ENCODE measurements around the gene ANP32E.
"Not testable (repeated sequence)": the region's sequence is repeated elsewhere in the genome, so short reads cannot be mapped to it uniquely, and the experiment has no call there.

Gene ANP32E

DNA sequence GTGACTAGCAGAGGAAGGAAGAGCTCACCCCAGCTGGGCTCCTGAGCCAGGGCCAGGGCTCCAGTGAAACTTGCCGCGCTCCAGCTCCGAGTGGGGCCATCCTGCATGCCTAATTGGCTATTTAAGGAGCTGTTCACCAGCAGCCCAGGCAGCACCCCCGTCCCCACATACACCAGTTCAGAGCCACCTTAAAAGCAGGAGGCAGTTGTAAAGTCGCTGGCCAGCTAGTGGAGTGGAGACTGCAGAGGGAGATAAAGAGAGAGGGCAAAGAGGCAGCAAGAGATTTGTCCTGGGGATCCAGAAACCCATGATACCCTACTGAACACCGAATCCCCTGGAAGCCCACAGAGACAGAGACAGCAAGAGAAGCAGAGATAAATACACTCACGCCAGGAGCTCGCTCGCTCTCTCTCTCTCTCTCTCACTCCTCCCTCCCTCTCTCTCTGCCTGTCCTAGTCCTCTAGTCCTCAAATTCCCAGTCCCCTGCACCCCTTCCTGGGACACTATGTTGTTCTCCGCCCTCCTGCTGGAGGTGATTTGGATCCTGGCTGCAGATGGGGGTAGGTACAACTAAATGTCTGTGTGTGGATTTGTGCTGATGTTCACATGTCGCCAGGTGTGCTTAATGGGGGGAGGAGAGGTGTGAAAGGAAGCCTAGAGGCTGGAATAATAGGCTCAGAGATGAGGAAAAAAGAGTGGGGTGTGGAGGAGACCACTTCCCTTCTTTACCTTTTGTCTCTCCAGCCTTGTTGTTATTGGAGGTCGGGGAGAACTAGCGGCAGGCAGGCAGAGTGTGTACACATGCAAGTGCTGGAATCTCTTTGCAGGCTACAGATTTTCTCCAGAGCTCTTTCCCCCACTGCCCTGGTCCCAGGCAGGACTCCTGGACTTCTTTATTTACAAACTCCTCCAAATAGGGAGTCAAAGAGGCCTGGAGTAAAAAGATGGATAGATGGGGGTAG lies 22.0 kb upstream of the ANP32E start, which contains the start of gene CA14:
CA14 (plus strand) TSS at position 151 of the 962 bp plus-strand sequence; CDS start at position 506, 355 bp downstream.
- DNase-seq (ENCODE audit: low read depth in 3 of 3): no peak

DNA sequence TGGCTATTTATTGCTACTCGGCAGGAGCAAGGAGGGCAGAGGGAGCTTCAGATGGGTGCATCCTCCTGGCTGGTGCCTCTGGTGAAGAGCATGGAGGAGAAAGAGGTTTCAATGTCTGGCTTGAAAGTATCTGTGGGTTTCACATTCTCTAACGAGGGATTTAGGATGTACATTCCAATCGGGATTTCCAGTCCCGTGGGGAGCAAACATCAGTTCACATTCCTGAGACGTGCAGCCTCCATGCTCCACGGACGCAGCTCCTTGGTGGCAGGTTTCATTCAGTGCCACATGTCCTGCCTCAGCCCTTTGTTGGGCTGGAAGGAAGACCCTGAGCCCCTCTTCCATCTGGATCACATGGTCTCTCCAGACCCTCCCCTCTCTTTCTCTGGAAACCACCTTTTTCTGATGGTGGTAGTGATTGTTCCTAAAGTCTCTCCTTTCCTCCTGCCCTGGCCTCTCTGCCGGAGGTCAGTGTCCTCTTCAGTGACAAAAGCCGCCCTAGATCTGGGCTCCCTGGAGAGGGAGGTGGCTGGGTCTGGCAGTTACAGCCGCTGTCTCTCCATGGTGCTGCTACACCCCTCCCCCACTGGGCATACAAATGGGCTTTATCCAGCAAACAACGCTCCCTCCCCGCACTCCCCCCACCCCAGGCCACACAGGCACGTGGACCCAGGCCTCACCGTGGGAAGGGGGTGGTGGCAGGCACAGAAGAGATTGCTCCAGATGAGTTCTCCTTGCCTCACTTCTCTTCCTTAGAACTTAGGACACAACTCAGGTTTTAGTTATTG lies 20.8 kb upstream of the ANP32E start:
- DNase-seq (ENCODE audit: low read depth in 3 of 3): no peak

DNA sequence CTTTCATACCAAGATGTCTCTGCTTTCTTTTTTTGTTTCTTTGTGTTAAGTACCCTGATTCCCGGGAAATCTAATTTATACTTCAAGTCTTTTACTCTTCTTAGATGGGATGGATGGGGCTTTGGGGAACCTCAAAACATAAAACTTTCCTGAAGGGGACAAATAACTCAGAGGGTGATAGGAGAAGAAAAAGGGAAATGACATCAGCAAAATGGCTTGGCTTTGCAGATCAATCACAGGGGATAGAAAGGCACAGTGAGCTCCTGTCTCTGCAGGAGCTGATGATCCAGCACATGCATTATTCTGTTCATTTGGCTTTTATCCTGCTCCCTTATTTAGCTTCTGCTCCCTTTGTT lies 20.3 kb upstream of the ANP32E start:
- DNase-seq (ENCODE audit: low read depth in 3 of 3): no peak

DNA sequence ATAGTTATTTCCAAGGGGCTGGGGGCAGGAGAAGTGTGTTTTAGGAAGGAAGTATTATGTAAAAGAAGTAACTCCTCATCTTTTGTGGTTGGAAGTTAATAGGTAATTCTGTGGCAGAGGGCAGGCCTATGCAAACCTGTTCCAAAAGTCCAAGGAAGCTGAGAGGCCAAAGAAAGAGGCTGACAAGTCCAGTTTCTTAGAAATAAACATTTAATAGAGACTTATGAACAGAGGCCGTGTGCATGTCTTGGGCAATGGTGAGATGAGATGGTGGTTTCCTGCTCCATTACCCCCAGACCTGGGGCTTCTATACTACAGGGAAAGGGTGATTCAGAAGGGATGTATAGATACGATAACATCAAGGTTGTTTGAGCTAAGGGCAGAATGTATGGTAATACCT lies 14.0 kb upstream of the ANP32E start:
- DNase-seq (ENCODE audit: low read depth in 3 of 3): no peak

DNA sequence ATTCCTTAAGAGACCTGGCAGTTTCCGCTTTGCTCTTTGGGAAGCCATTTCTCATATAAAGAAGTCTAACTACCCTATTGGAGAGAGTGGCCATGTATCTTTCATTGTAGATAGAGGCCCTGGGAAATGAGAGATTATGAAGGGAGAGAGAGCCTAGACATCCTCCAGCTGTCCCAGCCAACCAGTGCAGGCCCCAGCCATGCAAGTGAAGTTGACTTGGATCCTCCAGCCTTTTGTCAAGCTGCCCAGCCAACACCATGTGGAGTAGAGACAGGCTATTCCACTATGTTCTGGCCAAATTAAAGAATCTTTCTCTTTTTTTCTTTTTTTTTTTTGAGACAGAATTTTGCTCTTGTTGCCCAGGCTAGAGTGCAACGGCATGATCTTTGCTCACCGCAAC lies 7.1 kb upstream of the ANP32E start:
- no peak for DNase-seq (ENCODE audit: low read depth in 3 of 3)

DNA sequence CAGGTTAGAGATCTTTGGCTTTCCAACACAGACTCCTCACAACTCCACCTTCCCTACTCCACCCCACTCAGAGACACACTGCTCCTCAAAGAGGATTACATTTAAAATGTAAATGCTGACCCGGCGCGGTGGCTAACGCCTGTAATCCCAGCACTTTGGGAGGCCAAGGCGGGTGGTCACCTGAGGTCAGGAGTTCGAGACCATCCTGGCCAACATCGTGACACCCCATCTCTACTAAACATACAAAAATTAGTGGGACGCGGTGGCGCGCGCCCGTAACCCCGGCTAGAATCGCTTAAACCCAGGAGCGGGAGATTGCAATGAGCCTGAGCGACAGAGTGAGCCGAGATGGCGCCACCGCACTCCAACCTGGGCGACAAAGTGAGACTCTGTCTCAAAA lies 1.8 kb upstream of the ANP32E start:
- no peak for DNase-seq (ENCODE audit: low read depth in 3 of 3)

DNA sequence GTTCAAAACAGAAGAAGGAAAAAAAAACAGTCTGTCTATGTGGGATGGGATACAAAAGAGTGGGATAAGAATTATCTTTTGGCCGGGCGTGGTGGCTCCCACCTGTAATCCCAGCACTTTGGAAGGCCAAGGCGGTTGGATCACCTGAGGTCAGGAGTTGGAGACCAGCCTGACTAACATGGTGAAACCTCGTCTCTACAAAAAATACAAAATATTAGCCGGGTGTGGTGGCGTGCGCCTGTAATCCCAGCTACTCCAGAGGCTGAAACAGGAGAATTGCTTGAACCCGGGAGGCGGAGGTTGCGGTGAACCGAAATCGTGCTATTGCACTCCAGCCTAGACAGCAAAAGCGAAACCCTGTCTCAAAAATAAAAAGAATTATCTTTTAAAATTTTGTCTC lies 1.3 kb upstream of the ANP32E start:
- not testable (repeated sequence) for DNase-seq (ENCODE audit: low read depth in 3 of 3)

DNA sequence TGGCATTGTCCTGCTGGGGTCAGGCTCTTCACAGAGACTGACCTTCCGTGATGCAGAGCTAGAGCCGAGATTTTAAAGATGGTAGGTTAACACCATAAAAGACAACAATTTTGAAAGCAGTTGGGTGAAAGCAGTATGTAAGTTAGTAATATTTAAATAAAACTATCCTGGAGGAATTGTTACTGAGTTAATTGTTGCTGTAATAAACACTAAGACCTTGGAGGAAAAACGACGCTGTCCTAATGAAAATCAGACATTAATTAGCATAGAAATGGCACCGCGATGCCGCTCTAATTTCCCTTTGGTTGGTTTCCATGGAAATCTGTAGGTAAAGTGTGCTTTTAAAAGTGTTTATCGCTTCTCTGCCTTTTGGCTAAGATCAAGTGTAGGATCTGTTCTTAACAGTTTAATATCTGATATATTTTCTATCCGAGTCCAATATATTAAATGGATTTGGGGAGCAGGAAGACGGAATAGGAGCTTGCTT lies 745 bp upstream of the ANP32E start:
- no peak for DNase-seq (ENCODE audit: low read depth in 3 of 3)

DNA sequence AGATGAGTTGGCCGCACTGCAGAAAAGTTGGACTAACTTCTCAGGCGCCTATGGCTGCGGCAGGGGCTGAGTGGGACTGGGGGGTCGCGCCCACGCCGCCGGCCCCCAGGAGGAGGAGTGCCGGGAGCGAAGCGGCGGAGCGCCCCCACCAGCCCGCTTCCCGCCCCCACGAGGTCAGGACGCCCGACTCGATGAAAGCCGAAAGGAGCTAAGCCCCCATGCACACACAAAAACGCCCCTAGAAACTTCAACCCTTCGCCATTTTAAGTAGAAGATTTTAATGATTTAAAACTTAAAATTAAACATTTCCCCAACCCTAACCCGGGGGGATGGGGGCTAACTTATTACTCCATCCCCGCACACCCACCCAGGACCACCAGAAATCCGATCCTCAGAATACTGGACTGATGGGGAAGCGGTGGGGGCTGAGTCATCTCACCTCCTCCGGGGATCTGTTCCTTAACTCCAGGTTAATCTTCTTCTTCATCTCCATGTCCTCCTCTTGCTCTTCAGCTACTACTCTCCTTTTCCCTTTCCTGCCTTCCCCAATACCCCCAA lies 539 bp downstream of the ANP32E start:
- DNase-seq (ENCODE audit: low read depth in 3 of 3): peak in 2 of 3 experiments; percentile 14 to 22

DNA sequence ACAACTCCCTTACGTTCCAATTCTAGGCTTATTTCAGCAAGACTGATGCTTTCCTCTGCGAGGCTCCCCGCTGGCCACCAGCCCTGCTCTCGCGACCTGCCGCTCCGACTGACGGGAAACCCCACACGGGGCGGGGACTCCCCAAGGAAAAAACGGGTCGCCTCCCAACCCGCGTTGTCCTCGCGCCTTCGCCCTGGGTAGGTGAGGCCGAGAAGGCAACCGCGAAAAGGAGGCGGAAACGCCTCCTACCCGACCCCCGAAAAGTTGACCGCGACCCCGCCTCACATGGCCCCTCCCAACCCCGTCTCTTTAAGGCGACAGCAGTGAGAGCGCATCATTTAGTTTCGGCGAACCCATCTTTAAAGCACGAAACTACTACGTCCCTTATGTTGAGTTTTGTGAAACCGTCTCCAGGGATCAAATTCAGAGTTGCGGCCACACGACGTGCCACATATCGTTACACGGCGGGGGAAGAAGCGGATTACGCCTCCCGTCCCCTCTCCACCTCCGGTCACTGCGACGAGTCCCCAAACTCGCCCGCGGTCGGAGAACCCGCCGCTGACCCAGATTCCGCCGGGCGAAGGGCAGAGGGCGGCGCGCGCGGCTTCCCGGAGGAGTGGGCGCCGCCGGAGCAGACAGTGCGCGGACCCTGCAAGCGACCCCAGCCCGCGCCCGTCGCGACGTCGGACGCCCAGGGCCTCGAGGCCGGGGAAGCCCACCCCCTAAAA lies 1.2 kb downstream of the ANP32E start:
- DNase-seq (ENCODE audit: low read depth in 3 of 3): peak; percentile 74 to 78 (median 76)

DNA sequence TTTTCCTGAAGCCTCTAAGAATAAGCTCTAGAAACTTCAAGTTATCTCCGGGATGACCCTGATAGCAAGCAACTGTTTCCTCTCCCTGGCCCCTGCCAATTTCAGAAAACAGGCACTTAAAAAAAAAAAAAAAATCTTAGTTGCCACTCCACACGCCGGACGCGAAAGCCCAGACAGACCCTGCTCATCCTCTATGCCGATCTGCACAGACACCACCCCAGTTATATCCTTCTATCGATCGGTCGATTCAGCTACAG lies 1.7 kb downstream of the ANP32E start:
- DNase-seq (ENCODE audit: low read depth in 3 of 3): no peak

DNA sequence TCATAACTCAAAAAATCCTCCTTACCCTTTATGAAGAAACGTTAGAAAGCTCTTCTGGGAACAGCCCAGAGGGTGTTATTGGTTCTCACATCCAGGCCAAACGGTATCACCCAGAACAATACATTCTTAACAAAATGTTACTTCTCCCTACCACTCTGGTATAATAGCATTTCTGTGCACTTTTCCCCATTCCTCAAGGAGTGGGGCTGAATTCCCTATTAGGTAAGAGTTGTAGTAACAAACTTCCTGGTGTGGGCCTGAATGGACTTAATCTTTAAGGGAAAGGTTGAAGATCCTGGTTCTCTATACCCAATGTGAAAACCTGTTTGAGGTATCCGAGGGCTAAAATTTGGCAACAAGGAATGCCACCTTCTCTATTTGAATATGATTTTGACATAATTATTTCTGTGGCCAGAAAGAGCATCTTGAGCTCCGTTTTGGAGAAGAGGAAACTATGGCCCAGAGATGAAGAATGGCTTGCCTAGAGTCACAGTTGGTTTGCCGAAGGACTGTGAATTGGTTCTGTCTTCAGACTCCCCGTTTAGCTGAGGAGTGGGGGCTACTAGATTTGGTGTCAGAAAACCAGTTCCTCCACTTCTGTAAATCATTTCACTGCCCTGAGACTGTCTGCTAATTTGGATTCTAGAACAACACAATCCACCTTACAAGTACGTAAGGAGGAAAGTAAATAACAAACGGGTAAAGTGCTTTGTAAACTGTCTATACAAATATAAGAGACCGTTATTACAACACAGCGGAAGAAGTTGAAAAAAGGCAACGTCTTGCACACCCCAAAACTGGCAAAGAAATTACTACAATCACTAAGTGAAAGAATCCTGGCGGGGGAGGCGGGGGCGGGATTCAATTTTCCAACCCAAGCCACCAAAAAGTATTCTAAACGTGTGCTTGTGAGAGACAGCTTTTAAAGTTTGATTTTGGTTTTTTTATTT lies 2.3 kb downstream of the ANP32E start:
- DNase-seq (ENCODE audit: low read depth in 3 of 3): peak; percentile 39 to 60 (median 58)

DNA sequence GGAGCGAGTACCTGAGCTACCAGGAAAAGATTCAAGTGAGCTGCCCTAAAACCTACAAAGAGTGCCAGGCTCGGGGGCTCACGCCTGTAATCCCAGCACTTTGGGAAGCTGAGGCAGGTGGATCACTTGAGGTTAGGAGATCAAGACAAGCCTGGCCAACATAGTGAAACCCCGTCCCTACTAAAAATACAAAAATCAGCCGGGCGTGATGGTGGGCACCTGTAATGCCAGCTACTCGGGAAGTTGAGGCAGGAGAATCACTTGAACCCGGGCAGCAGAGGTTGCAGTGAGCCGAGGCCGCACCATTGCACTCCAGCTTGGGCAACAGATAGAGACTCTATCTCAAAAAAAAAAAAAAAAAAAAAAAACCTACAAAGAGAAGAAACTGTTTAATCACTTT lies 3.0 kb downstream of the ANP32E start:
- not testable (repeated sequence) for DNase-seq (ENCODE audit: low read depth in 3 of 3)

DNA sequence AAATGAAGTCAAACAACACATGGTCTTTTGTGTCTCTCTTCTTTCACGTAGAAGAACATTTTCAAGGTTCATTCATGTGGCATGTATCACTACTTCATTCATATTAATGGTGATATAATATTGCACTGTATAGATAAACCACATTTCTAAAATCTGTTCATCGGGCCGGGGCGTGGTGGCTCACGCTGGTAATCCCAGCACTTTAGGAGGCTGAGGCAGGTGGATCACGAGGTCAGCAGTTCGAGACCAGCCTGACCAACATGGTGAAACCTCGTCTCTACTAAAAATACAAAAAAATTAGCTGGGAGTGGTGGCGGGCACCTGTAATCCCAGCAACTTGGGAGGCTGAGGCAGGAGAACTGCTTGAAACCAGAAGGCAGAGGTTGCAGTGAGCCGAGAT lies 7.7 kb downstream of the ANP32E start:
- DNase-seq (ENCODE audit: low read depth in 3 of 3): not testable (repeated sequence)

DNA sequence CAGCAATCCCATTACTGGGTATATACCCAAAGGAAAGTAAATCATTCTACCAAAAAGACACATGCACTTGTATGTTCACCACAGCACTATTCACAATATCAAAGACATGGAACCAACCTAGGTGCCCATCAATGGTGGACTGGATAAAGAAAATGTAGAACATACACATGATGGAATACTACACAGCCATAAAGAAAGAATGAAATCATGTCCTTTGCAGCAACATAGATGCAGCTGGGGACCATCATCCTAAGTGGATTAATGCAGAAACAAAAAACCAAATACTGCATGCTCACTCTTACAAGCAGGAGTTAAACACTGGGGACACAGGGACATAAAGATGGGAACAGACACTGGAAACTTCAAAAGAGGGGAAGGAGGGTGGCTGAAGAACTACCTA lies 8.7 kb downstream of the ANP32E start:
- DNase-seq (ENCODE audit: low read depth in 3 of 3): no peak

DNA sequence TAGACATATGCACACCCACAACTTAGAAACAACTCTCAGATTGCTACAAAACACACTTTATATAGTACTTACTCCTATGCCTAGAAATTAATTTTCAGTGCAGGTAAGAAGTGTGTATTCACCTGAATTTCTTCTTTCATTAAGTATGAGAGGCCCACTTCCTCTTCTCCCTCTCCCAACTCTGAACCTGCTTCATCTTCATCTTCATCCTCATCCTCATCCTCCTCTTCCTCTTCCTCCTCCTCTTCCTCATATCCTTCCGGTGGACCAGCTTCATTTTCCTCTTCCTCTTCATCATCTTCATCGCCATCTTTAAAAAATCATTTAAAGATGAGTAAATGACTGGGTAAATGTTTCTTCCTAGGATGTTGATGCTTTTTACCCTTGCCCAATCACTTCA lies 9.4 kb downstream of the ANP32E start:
- no peak for DNase-seq (ENCODE audit: low read depth in 3 of 3)

DNA sequence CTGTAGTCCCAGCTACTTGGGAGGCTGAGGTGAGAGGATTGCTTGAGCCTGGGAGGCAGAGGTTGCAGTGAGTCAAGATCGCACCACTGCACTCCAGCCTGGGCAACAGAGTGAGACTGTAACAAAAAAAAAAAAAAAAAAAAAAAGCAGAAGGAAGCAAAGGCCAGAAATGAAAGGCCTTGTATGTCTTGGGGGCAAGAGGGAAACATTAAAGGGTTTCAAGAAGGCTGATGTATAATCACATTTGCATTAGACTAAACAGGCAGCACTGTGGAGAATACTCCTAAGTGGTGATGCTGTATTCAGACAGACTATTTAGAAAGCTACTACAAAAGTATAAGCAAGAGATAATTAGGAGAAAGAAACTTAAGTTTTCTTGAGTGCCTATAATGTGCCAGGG lies 10.4 kb downstream of the ANP32E start:
- no peak for DNase-seq (ENCODE audit: low read depth in 3 of 3)

DNA sequence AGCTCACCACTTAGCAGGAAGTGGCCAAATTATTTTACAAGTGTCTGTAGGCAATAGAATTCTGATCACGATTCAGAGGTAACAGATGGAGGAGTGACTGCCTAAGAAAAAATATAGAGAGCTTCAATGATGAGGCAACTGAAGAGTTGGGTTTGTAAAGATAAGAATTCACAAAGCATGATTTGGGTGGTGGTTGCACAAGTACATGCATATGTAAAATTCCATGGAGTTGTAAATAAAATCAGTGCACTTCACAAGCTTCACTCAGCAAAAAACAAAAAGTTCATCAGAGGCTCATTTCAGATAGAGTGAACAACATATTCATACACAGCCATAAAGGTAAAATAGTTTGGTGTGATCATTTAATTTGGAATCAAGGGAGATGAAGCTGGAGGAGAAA lies 10.9 kb downstream of the ANP32E start:
- no peak for DNase-seq (ENCODE audit: low read depth in 3 of 3)

DNA sequence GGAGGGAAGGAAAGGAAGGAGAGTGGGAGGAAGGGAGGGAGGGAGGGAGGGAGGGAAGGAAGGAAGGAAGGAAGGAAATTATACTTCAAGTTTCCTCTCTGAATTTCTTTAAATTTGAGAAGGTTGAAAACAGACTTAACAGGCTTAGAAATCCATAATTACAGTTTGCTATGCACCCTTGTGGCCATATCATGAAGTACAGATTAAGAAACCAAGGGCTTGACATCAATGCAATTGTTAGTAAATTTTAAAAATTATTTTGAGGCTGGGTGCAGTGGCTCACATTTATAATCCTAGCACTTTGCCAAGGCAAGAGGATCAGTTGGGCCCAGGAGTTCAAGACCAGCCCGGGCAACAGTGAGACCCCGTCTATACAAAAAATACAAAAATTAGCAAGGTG lies 14.4 kb downstream of the ANP32E start:
- DNase-seq (ENCODE audit: low read depth in 3 of 3): no peak

DNA sequence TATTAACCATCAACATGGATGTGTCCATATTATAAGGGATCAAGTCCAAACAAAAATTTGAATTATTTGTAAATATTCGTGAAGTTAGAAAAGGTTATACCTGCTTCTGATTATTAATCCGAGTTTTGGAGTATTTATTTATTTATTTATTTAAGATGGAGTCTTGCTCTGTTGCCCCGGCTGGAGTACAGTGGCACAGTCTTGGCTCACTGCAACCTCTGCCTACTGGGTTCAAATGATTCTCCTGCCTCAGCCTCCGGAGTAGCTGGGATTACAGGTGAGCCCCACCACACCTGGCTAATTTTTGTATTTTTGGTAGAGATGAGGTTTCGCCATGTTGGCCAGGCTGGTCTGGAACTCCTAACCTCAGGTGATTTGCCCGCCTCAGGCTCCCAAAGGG lies 20.1 kb downstream of the ANP32E start:
- not testable (repeated sequence) for DNase-seq (ENCODE audit: low read depth in 3 of 3)
